B cell (primary cell): ENCODE data around the gene EEFSEC. TPM values are rescaled to one million over a fixed set of nuclear protein-coding genes. Genes with fewer than 3 reads are reported as not detected.

Source experiments
- ATAC-seq: fragments of 200-7000 bp; cut with Tn5 transposase; one replicate; pipeline ENCODE4 v1.10.0; 2021; ENCODE audit warnings: low read depth, mild to moderate bottlenecking, moderate number of reproducible peaks, moderate library complexity
- CTCF ChIA-PET: fragments of 350-600 bp; sonication (Branson Sonifier 250); formaldehyde crosslinking; loops from one replicate; lab custom pipeline; 2021; ENCODE audit warnings: antibody characterized with exemption, inconsistent platforms; lab: Charles Lee
- POLR2A ChIA-PET: fragments of 350-600 bp; sonication (Branson Sonifier 250); formaldehyde crosslinking; loops from one replicate; lab custom pipeline; 2021; ENCODE audit warnings: antibody characterized with exemption; lab: Charles Lee
- DNase-seq: peaks from one replicate; pipeline ENCODE4 v3.0.0; 2013
- H2AFZ ChIP-seq: 2 replicates; pipeline ENCODE4 v1.6.1; 2012; ENCODE audit warnings: mild to moderate bottlenecking, low read depth, low read length; ENCODE audit not compliant: insufficient read depth, poor library complexity, severe bottlenecking
- H3K27ac ChIP-seq, 2 donors: 1 replicate in 1 of 2; 2 replicates in 1 of 2; pipeline ENCODE4 v1.5.1; 2012 to 2013; ENCODE audit warnings: low read length in 2 of 2, mild to moderate bottlenecking in 2 of 2, moderate library complexity in 1 of 2
- H3K27me3 ChIP-seq, 4 experiments: fragments of 200-600 bp in 1 of 4; sonication (generic) in 1 of 4; replicated peaks in 1 of 4; 1 replicate in 2 of 4; 2 replicates in 2 of 4; pipeline versions ENCODE4 v1.6.1 to v1.7.0; 2013 to 2016; ENCODE audit warnings: low read length in 3 of 4, mild to moderate bottlenecking in 2 of 4, mixed read lengths in 1 of 4, moderate library complexity in 1 of 4; ENCODE audit not compliant: insufficient read depth in 4 of 4, control insufficient read depth in 3 of 4; ENCODE audit errors: control extremely low read depth in 1 of 4
- H3K36me3 ChIP-seq, 2 experiments: replicated peaks in 1 of 2; 1 replicate in 1 of 2; 2 replicates in 1 of 2; pipeline versions ENCODE4 v1.6.1 to v1.7.1; 2013; ENCODE audit warnings: low read length in 1 of 2; ENCODE audit not compliant: insufficient read depth in 2 of 2, control insufficient read depth in 1 of 2; ENCODE audit errors: control extremely low read depth in 1 of 2, extremely low read depth in 1 of 2
- H3K4me1 ChIP-seq, 2 donors: fragments of 200-600 bp in 1 of 2; sonication (generic) in 1 of 2; 1 replicate in 1 of 2; 2 replicates in 1 of 2; pipeline versions ENCODE4 v1.5.1 to v1.6.1; 2013 to 2017; ENCODE audit warnings: low read length in 2 of 2; ENCODE audit not compliant: control insufficient read depth in 2 of 2, insufficient read depth in 2 of 2
- H3K4me2 ChIP-seq: replicated peaks from 2 replicates; pipeline ENCODE3; 2012; ENCODE audit warnings: mild to moderate bottlenecking, low read depth, low read length; ENCODE audit not compliant: poor library complexity, severe bottlenecking
- H3K4me3 ChIP-seq, 5 experiments: fragments of 200-600 bp in 1 of 5; sonication (generic) in 1 of 5; 1 replicate in 3 of 5; 2 replicates in 2 of 5; pipeline versions ENCODE4 v1.5.1 to v1.7.0; 2011 to 2016; ENCODE audit warnings: low read length in 4 of 5, mild to moderate bottlenecking in 4 of 5, low read depth in 2 of 5, control low read depth in 1 of 5, moderate library complexity in 1 of 5; ENCODE audit not compliant: insufficient read depth in 1 of 5; ENCODE audit errors: control extremely low read depth in 1 of 5, extremely low read depth in 1 of 5
- H3K79me2 ChIP-seq: fragments of 200-600 bp; sonication (generic); one replicate; pipeline ENCODE4 v1.6.0; 2016; ENCODE audit warnings: low read length; ENCODE audit not compliant: control insufficient read depth, insufficient read depth
- H3K9ac ChIP-seq: fragments of 200-600 bp; sonication (generic); 2 replicates; pipeline ENCODE4 v1.6.1; 2017; ENCODE audit warnings: mild to moderate bottlenecking, low read length, moderate library complexity
- H3K9me3 ChIP-seq, 3 donors: one replicate each; pipeline versions ENCODE4 v1.6.1 to v1.7.1; 2013; ENCODE audit warnings: low read length in 2 of 3; ENCODE audit not compliant: control insufficient read depth in 2 of 3, insufficient read depth in 1 of 3; ENCODE audit errors: control extremely low read depth in 1 of 3
- H4K20me1 ChIP-seq: 2 replicates; pipeline ENCODE4 v1.6.0; 2012; ENCODE audit warnings: mild to moderate bottlenecking, low read length; ENCODE audit not compliant: insufficient read depth, control insufficient read depth, poor library complexity, severe bottlenecking
- H3K27ac Mint-ChIP-seq: one replicate; pipeline ENCODE4 v1.8.0; 2021; ENCODE audit warnings: mixed read lengths
- H3K27me3 Mint-ChIP-seq: one replicate; pipeline ENCODE4 v1.8.0; 2021; ENCODE audit warnings: mixed read lengths
- H3K4me1 Mint-ChIP-seq: one replicate; pipeline ENCODE4 v1.8.0; 2021; ENCODE audit warnings: mixed read lengths
- H3K4me3 Mint-ChIP-seq: one replicate; pipeline ENCODE4 v1.8.0; 2021; ENCODE audit warnings: mixed read lengths
- H3K9me3 Mint-ChIP-seq: one replicate; pipeline ENCODE4 v1.8.0; 2022; ENCODE audit warnings: mixed read lengths; ENCODE audit not compliant: insufficient read depth
- CTCF ChIP-seq: fragments of 200-600 bp; IDR thresholded peaks from one replicate; pipeline ENCODE4 v1.8.0; 2022; ENCODE audit warnings: antibody characterized with exemption, mild to moderate bottlenecking
- EZH2 ChIP-seq: IDR thresholded peaks from 2 replicates; pipeline ENCODE4 v1.6.1; 2012; ENCODE audit warnings: borderline replicate concordance, low read depth, mild to moderate bottlenecking, moderate library complexity, low read length; ENCODE audit not compliant: insufficient read depth, poor library complexity, severe bottlenecking
- WGBS: methylation state at CpG from one replicate; pipeline ENCODE4 v1.1.5; 2013; ENCODE audit warnings: missing lambda C conversion rate; ENCODE audit not compliant: insufficient coverage; 5-methylcytosine and 5-hydroxymethylcytosine counted together
- intact Hi-C: fragments of 100-400 bp; cut with micrococcal nuclease; formaldehyde crosslinking; loops from one replicate; pipeline ENCODE4 v1.10.0; 2022
- polyA plus RNA-seq: library from polyadenylated mRNA; depleted of rRNA; stranded (reverse); fragments of >200 nt; gene quantifications from 2 replicates; pipeline ENCODE4 v1.2.3, GENCODE V29; 2012
- total RNA-seq, 2 donors: library from RNA; stranded (reverse); fragments of 120-200 nt in 1 of 2; gene quantifications; 1 replicate in 1 of 2; 2 replicates in 1 of 2; pipeline versions ENCODE4 v1.2.3 to v1.2.4, GENCODE V29; 2013 to 2022

The EEFSEC gene
- total and polyA plus RNA-seq, 2 donors (not counting 1 experiment from before 2014, with no cell fraction given), result 17.9 to 18.4 TPM

- Mint-ChIP-seq H3K27me3 (no peaks in the 10 kb centered on the region), H3K4me1 (peaks cover 25% of the 10 kb centered on the region), H3K4me3 (no peak overlapping the region), H3K9me3 (peaks cover 3% of the 10 kb centered on the region), H3K27ac (no peak overlapping the region)
- Histone ChIP-seq H3K9me3 (peaks cover 0 to 3% (median 2%) of the 10 kb centered on the region in 3 donors), H3K36me3 (peaks cover 0 to 14% of the 10 kb centered on the region in 2 experiments), H3K79me2 (peaks cover 29% of the 10 kb centered on the region), H3K4me1 (peaks cover 11 to 14% of the 10 kb centered on the region in 2 donors), H3K4me2 (no peak overlapping the region), H3K27ac (no peak overlapping the region), H3K4me3 (no peak overlapping the region), H4K20me1 (peaks cover 29% of the 10 kb centered on the region), H3K27me3 (no peaks in the 10 kb centered on the region), H3K9ac (no peak overlapping the region), H2AFZ (no peak overlapping the region)
- whole genome bisulfite sequencing, result no CpG with 5 or more reads among the region's 3 CpGs
- CTCF ChIA-PET, result interaction anchor here (1.4 kb wide), 1 partner anchor 22 kb away, joined by 3 read pairs; no protein-coding TSS in a partner anchor
- TF ChIP-seq EZH2, result no peak
- no peak for TF ChIP-seq CTCF
- ATAC-seq (no peak), DNase-seq (no peak)
- intact Hi-C loops, result no loop called here
- POLR2A ChIA-PET, result no interaction called here
These were observed 2.5 kb downstream of the EEFSEC start for GRCh38 chr3:128155616-128156360.

GRCh38 chr3:128160661-128161060, 7.4 kb downstream of the EEFSEC start:
- intact Hi-C loops, result no loop called here
- no CpG with 5 or more reads among the region's 5 CpGs for WGBS
- Histone ChIP-seq H3K9me3 (peaks cover 0 to 2% (median 0%) of the 10 kb centered on the region in 3 donors), H3K79me2 (peaks cover 70% of the 10 kb centered on the region), H3K4me2 (no peak overlapping the region), H2AFZ (no peak overlapping the region), H3K4me3 (no peak overlapping the region), H3K27ac (no peak overlapping the region), H3K36me3 (peaks cover 0 to 17% of the 10 kb centered on the region in 2 experiments), H3K9ac (no peak overlapping the region), H3K4me1 (peaks cover 0 to 2% of the 10 kb centered on the region in 2 donors), H3K27me3 (no peaks in the 10 kb centered on the region), H4K20me1 (peaks cover 44% of the 10 kb centered on the region)
- H3K4me3 Mint-ChIP-seq, result no peak overlapping the region
- H3K27me3 Mint-ChIP-seq, result no peaks in the 10 kb centered on the region
- ATAC-seq (no peak), DNase-seq (no peak)
- no peak overlapping the region for H3K27ac Mint-ChIP-seq
- TF ChIP-seq CTCF (no peak), EZH2 (no peak)
- no peaks in the 10 kb centered on the region for H3K9me3 Mint-ChIP-seq
- ChIA-PET CTCF (no interaction called here), POLR2A (no interaction called here)
- H3K4me1 Mint-ChIP-seq, result peaks cover 10% of the 10 kb centered on the region
